Stimulated activated CD8-positive, alpha-beta memory T cell treated with anti-CD3 and anti-CD28 coated beads, Interleukin-7, amount 100 ng/mL, for 24 hours (primary cell): ENCODE results near the gene GCAT.

Experiments
- DNase-seq: peaks from one replicate; pipeline ENCODE4 v3.0.0-alpha.2; 2020; ENCODE audit warnings: low read depth

Gene GCAT

GRCh38 chr22:37807410-37808293 lies at the start of gene GCAT:
Gene GCAT, plus strand, starts transcription at chr22:37807934. Its CDS starts 34 bp downstream, at chr22:37807968.
- DNase-seq: peak; percentile 83

- DNase-seq: no peak
Observed at GRCh38 chr22:37758694-37759093, 49.0 kb upstream of the GCAT start.

DNA sequence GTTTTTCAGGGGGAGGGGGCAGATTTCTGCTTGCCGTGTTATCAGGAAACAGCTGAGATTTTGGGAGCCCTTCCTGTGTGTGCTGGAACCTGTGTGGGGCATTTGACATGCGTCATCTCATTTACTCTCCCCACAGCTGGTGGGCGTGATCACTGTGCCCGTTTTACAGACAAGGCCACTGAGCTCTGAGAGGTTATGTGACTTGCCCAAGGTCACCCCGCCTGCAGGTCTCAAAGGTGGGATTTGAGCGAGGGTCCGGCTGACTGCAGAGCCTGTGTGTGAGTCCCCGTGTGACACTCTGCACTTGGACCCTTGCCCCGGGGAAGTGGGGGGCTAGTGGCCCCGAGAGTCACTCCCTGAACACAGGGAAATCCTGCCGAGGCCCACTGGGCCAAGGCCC lies 48.5 kb upstream of the GCAT start:
- DNase-seq: no peak

DNA sequence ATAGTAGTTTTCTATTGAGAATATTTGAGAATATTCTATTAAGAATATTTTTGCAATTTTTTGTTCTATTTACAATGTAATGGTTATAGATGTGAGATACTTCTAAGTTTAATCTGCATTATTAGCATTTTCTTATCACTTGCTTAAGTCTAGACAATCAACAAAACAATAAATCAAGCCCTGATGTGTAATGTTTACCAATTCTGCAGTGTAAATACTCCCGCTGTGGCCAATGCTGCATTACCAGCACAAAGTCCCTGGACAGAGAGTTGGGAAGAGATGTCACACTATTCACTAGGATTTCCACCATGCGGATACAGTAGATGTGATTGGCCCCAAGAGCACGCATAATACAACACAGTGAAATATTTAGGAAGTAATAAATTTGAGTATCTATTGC lies 47.6 kb upstream of the GCAT start:
- no peak for DNase-seq

DNA sequence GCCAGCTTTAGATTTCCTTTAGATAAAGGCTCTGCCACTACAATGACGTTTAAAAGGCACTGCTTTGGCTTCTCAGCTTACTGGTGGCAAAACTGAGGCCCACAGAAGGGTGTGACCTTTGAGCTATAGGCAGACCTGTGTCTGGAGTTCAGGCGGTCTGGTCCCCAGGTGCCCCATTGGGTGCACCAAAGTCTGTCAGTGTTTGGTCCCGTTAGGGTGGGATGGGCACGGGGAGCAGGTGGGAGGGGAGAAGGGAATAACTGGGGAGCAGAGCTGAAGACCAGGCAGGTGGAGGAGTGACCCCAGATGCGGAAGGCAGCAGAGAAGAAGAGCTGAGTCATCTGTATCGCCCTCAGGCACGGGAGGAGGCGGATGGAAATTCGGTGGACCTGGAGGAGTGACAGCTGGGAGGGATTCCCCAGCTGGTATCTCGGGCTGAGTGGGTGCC lies 45.3 kb upstream of the GCAT start:
- no peak for DNase-seq

- no peak for DNase-seq
Observed at GRCh38 chr22:37763012-37763411, 44.7 kb upstream of the GCAT start.

- DNase-seq: no peak
Observed at GRCh38 chr22:37763652-37764051, 44.1 kb upstream of the GCAT start.

DNA sequence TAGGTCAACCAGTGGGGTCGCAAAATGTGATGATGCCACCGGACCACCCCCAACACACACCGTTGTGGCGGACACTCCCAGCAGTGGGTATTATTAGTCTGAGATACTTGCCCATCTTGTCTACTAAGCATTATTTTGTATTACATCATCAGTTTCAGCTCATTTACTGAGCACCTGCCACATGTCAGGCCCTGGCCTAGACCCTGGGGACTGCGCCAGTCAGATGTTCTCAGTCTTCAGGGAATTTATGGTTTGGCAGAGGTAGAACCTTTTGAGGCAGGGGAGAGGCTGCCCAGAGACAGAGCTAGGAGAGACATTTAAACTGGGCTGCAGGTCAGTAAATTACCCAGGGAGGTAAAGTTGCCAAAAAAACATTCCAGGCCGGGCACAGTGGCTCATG lies 43.1 kb upstream of the GCAT start:
- DNase-seq: no peak

- DNase-seq: no peak
Observed at GRCh38 chr22:37765498-37765897, 42.2 kb upstream of the GCAT start.

GRCh38 chr22:37765953-37766576 lies 41.7 kb upstream of the GCAT start:
- DNase-seq: no peak

DNA sequence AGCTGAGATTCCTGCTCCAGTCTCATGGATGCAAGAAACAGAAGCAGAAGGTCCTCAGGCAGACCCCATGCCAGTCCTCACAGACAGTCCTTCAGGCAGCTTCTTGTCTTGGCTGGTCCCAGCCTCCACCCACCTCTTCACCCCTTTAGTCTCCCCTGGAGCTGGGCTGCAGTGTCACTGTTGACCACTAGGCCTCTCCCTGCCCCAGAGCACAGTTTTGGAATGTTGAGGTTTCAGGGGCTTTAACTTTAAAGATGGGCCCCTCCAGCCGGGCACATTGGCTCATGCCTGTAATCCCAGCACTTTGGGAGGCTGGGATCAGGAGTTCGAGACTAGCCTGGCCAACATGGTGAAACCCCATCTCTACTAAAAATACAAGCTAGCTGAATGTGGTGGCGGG lies 39.5 kb upstream of the GCAT start:
- no peak for DNase-seq

DNA sequence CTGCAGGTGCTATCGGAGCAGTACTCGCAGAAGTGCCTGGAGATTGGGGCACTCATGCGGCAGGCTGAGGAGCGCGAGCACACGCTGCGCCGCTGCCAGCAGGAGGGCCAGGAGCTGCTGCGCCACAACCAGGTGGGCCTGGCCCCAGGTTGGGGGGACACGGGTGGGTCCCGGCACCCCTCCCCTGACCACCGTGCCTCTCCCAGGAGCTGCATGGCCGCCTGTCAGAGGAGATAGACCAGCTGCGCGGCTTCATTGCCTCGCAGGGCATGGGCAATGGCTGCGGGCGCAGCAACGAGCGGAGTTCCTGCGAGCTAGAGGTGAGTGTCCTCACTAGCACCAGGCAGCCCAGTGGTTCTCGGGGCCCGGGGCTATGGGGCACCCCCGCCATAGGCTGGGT lies 38.7 kb upstream of the GCAT start:
- no peak for DNase-seq

DNA sequence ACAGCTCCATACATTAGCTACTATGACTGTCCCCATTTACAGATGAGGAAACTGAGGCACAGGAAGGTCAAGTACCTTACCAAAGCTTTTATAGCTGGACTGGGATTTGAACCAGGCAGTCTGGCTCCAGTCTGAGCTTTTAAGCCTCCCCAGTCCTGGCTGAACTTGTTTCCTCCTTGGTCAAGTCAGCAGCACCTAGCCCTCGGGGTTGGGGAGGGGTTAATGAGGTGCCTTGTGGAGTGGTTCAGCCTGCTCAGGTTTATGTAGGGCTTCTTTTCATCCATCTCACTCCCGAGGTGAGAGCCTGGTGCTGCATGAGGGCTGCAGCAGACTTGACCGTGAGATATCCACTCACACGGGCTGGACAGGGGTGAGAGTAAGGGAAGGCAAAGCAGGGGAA lies 36.7 kb upstream of the GCAT start:
- no peak for DNase-seq

DNA sequence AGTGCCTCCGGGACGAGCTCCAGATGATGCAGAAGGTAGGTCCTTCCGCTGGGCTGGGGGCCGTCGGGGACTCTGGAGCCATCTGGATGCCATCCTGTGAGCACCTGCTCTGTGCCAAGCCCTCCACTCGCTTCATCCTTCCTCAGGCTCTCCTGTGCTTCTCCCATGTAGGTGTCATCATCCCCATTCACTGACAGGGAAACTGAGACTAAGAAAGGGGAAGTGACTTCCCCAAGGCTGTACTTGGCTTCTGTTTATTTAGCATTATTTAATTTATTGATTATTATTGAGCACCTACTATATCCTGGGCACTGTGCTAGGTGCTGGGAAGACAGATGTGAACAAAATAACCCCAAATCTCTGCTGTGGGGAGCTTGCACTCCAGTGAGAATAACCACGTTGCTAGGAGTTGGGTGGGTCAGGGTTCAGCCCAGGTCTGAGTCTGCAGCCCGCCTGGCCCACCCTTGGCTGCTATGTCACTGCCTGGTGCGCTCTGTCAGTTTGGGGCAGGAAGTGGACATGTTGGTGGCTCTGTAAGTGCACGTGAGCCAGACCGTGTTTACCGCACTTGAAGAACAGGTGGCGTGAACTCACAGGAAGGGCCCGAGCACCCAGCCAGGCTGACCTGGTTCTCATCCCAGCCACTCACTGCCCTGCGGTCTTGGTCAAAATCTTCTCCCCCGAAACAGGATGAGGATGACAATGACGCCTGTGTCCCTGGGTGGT lies 35.9 kb upstream of the GCAT start:
- no peak for DNase-seq

- DNase-seq: no peak
Observed at GRCh38 chr22:37774728-37775127, 33.0 kb upstream of the GCAT start.

DNA sequence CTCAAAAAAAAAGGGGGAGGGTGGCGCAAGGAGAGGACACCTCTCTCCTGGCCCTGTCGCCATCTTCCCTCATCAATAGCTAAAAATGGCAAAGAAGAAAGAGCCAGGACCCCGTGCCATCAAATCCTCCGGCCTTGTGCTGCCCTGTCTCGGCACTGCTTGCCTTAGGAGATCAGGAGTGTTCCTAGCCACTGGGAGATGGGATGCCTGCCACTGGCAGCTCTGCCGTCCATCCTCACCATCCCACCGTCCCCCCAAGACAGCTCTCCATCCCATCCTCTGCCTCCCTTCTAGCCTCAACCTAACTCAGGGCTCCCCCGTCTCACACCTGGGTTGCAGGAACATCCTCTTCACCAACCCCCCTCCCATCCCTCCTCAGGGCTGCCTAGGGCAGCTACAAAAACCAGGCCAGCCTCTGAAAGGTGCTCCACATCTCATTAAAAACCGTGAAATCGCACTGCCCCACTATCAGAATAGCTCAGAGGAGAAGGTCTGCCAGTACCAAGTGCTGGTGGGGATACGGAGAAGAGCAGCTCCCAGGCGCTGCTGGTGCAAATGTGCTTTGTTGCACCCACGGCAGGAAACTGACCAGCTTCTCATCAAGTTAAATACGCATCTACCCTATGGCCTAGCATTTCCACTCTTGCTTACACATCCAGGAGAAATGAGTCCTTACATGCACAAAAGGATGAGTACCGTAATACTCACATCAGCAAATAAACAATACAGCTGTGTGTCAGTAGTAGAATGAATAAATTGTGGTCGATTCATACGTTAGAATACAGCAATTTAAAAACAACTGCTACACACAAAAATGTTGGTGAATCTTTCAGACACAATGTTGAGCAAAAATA lies 31.7 kb upstream of the GCAT start:
- DNase-seq: no peak

DNA sequence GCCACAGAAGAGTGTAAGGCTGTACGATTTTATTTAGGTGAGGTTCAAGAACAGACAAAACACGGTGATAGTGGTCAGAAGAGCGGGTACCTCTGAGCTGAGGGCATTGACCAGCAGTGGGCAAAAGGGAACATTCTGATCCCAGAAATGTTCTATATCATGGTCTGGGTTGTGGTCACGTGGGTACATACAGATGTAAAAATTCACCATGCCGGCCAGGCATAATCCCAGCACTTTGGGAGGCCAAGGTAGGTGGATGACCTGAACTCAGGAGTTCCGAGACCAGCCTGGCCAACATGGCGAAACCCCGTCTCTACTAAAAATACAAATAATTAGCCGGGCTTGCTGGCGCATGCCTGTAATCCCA lies 31.1 kb upstream of the GCAT start:
- DNase-seq: no peak

GRCh38 chr22:37777122-37777687 lies 30.5 kb upstream of the GCAT start:
- no peak for DNase-seq

DNA sequence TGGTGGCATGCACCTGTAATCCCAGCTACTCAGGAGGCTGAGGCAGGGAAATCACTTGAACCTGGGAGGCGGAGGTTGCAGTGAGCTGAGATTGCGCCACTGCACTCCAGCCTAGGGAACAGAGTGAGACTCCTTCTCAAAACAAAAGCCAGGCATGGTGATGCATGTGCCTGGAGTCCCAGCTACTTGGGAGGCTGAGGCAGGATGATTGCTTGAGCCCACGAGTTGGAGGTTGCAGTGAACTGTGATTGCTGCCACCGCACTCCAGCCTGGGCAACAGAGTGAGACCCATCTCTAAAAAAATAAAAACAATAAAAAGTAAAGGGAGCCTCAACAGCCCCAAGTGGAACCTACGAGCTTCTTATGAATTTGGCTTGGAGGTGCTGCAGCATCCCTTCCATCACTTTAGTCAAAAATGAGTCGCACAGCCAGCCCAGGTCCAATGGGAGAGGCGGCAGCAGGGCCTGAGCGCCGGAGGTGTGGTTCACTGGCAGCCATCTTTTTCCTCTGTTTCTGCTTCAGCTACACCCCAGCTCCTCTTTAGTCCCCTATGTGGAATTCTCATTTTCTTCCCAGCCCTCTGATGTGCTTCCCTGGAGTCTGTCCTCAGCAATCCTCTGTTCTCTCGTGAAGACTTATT lies 29.2 kb upstream of the GCAT start:
- no peak for DNase-seq

GRCh38 chr22:37781434-37782059 lies 26.2 kb upstream of the GCAT start:
- DNase-seq: no peak
